Heart left ventricle (tissue), 16 donors: ENCODE data around the gene SRC. TPM values are rescaled to one million over a fixed set of nuclear protein-coding genes. Genes with fewer than 3 reads are reported as not detected.

Experiments used
- ATAC-seq, 4 donors: fragments of 200-7000 bp; cut with Tn5 transposase; one replicate each; pipeline ENCODE4 v1.9.1; 2020 to 2022; ENCODE audit warnings: moderate library complexity in 4 of 4, mild to moderate bottlenecking in 3 of 4, moderate number of reproducible peaks in 1 of 4
- DNase-seq, 5 donors: peaks; one replicate each; pipeline ENCODE4 v3.0.0-alpha.2; 2020
- H3K27ac ChIP-seq, 12 donors: fragments of 200-600 bp; sonication (generic) in 4 of 12; one replicate each; pipeline versions ENCODE4 v1.5.0 to v1.8.0; 2016 to 2022; ENCODE audit warnings: mild to moderate bottlenecking in 2 of 12
- H3K27me3 ChIP-seq, 9 donors: fragments of 200-600 bp; sonication (generic) in 2 of 9; one replicate each; pipeline versions ENCODE4 v1.5.1 to v1.8.0; 2016 to 2022; ENCODE audit warnings: mild to moderate bottlenecking in 3 of 9
- H3K36me3 ChIP-seq, 9 donors: fragments of 200-600 bp; sonication (generic) in 2 of 9; one replicate each; pipeline versions ENCODE4 v1.5.0 to v1.8.0; 2018 to 2022; ENCODE audit warnings: mild to moderate bottlenecking in 2 of 9
- H3K4me1 ChIP-seq, 12 donors: fragments of 200-600 bp; sonication (generic) in 4 of 12; one replicate each; pipeline versions ENCODE4 v1.5.0 to v1.8.0; 2016 to 2022; ENCODE audit warnings: mild to moderate bottlenecking in 3 of 12
- H3K4me3 ChIP-seq, 12 donors: fragments of 200-600 bp; sonication (generic) in 4 of 12; one replicate each; pipeline versions ENCODE4 v1.5.0 to v1.8.0; 2017 to 2022; ENCODE audit warnings: mild to moderate bottlenecking in 9 of 12, moderate library complexity in 4 of 12
- H3K9me3 ChIP-seq, 12 donors: fragments of 200-600 bp; sonication (generic) in 4 of 12; one replicate each; pipeline versions ENCODE4 v1.5.0 to v1.8.0; 2016 to 2022; ENCODE audit warnings: mild to moderate bottlenecking in 1 of 12
- POLR2A ChIP-seq, 2 donors: fragments of 450-650 bp; IDR thresholded peaks; one replicate each; pipeline ENCODE4 v1.6.1; 2017; ENCODE audit warnings: antibody characterized with exemption in 2 of 2, mild to moderate bottlenecking in 2 of 2, moderate library complexity in 2 of 2
- WGBS, 4 donors: extraction: QIAGEN DNeasy Blood & Tissue Kit in 2 of 4; methylation state at CpG; one replicate each; pipeline versions ENCODE4 v1.1.5 to v1.1.7; 2013 to 2018; 5-methylcytosine and 5-hydroxymethylcytosine counted together
- intact Hi-C, 10 donors: fragments of 100-400 bp; cut with DNase I; formaldehyde crosslinking; loops; one replicate each; pipeline versions ENCODE4 v1.11.1 to v1.14.2; 2022
- polyA plus RNA-seq, 2 donors: library from polyadenylated mRNA; stranded (reverse); fragments of 200-250 nt; gene quantifications; one replicate each; pipeline ENCODE4 v1.2.3, GENCODE V29; 2013
- total RNA-seq, 9 donors: library from RNA; depleted of rRNA in 2 of 9; stranded (reverse); fragments of >200 nt in 2 of 9; fragmentation: NEBNext Ultra II Directional in 3 of 9; extraction: Animal tissue kit (Norgen Biotek cat#: 25700) in 3 of 9; gene quantifications; one replicate each; pipeline versions ENCODE4 v1.1.0 to v1.2.4, GENCODE V29; 2016 to 2023
- TF ChIP-seq, protein P1 (sequence below), 12 donors: fragments of 200-600 bp; sonication (generic) in 4 of 12; IDR thresholded peaks; one replicate each; pipeline versions ENCODE4 v1.5.0 to v1.8.0; 2018 to 2022; ENCODE audit warnings: antibody characterized with exemption in 12 of 12, mild to moderate bottlenecking in 5 of 12
- donor health status: ischemic (EF 13 %, LVEDD 7.1; RV severe dilation, severe dysfunction).
- donor health status: healthy with polysubstance abuse.
- donor health status: DM: no; HTN: yes; CAD: no.
- donor health status: DM: no; HTN: no; CAD: no.
- donor health status: ischemic (EF 25% LVEDD 6.9; RV normal size, moderate dysfunction).
- donor health status: ischemic (EF 25% LVEDD 5.7; RV mildly dilated, moderate dysfunction).
- donor health status: healthy.
- donor health status: DM: yes; HTN: yes; CAD: no.
- donor health status: ischemic (EF 35%, LVEDD 5.7; RV mildly dilated, moderate dysfunction).
- donor health status: nonischemic (EF 11% LVEDD 7.7; RV severe dilation, severe dysfunction).
- donor health status: DM: yes; HTN: yes; CAD: no.
- donor health status: PGD.
- donor health status: ischemic (EF 29% LVEDD 5.4; RV normal size, mild dysfunction).
- donor health status: nonischemic (EF 23%, LVEDD 6.1; RV moderate dilation, normal function).

The SRC gene
- total and polyA plus RNA-seq, 11 donors: 2.5 to 19.9 (median 5.1) TPM

DNA sequence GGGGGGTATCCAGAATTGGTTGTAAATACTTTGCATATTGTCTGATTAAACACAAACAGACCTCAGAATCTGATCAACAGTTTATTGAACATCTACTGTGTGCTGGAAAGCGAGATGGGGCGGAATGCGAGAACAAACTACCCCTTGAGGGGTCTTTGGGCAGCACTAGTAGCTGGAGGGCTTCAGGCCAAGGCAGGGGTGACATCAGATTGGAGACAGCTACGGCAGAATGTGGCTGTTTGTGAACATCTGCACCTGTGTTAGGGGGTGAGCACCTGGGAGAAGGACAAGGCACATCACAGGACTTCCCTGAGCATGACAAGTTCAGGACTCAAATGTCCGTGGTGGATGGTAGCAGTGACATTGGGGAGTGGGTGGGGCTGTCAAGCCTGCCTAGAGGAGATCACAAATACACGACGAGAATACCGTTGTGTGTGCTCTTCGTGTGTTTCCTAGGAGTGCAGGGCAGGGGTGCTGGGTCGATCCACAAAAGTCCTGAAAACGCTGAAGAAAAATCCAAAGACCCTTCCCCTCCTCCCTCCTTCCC is 59.5 kb downstream of the SRC start:
- intact Hi-C loops: loop anchor here in 1 of 10 donors (10.0 kb wide), 1 partner anchor 119 kb away; the partner anchor contains the start of genes BLCAP and NNAT
- TF ChIP-seq POLR2A (IDR thresholded peaks at IDR 0.05): no peak
- TF ChIP-seq, protein P1, sequence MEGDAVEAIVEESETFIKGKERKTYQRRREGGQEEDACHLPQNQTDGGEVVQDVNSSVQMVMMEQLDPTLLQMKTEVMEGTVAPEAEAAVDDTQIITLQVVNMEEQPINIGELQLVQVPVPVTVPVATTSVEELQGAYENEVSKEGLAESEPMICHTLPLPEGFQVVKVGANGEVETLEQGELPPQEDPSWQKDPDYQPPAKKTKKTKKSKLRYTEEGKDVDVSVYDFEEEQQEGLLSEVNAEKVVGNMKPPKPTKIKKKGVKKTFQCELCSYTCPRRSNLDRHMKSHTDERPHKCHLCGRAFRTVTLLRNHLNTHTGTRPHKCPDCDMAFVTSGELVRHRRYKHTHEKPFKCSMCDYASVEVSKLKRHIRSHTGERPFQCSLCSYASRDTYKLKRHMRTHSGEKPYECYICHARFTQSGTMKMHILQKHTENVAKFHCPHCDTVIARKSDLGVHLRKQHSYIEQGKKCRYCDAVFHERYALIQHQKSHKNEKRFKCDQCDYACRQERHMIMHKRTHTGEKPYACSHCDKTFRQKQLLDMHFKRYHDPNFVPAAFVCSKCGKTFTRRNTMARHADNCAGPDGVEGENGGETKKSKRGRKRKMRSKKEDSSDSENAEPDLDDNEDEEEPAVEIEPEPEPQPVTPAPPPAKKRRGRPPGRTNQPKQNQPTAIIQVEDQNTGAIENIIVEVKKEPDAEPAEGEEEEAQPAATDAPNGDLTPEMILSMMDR (IDR thresholded peaks at IDR 0.05): no peak
- Histone ChIP-seq H3K27ac (no peak overlapping the region), H3K9me3 (no peaks in the 10 kb centered on the region), H3K36me3 (peaks cover 0 to 14% (median 0%) of the 10 kb centered on the region in 9 donors), H3K4me3 (no peak overlapping the region), H3K27me3 (peaks cover 0 to 21% (median 13%) of the 10 kb centered on the region in 9 donors), H3K4me1 (peaks cover 0 to 22% (median 14%) of the 10 kb centered on the region in 12 donors)
- DNase-seq (no peak), ATAC-seq (no peak)
- 79 to 88% (median 82%) methylated on average over 11 of the region's 11 CpGs for WGBS, 4 donors

GRCh38 chr20:37406010-37406998 is 60.4 kb downstream of the SRC start:
- Histone ChIP-seq H3K27me3 (peaks cover 0 to 25% (median 13%) of the 10 kb centered on the region in 9 donors), H3K4me1 (peaks cover 0 to 22% (median 14%) of the 10 kb centered on the region in 12 donors), H3K27ac (no peak overlapping the region), H3K4me3 (peak overlapping the region in 8 of 12 donors; percentile 23 to 48 (median 32)), H3K36me3 (peaks cover 0 to 11% (median 0%) of the 10 kb centered on the region in 9 donors), H3K9me3 (no peaks in the 10 kb centered on the region)
- intact Hi-C loops: loop anchor here in 1 of 10 donors (10.0 kb wide), 1 partner anchor 118 kb away; the partner anchor contains the start of genes BLCAP and NNAT
- WGBS, 4 donors: 15 to 18% (median 16%) methylated on average over 46 to 49 of the region's 49 CpGs
- ATAC-seq (peak in 3 of 4 donors; percentile 26 to 77 (median 51)), DNase-seq (peak in 1 of 5 donors; percentile 58)
- TF ChIP-seq, protein P1 (IDR thresholded peaks at IDR 0.05): no peak
- no peak for TF ChIP-seq POLR2A (IDR thresholded peaks at IDR 0.05)

- Histone ChIP-seq H3K27me3 (peaks cover 0 to 25% (median 13%) of the 10 kb centered on the region in 9 donors), H3K9me3 (no peaks in the 10 kb centered on the region), H3K4me1 (peaks cover 0 to 26% (median 14%) of the 10 kb centered on the region in 12 donors), H3K27ac (no peak overlapping the region), H3K36me3 (peaks cover 0 to 11% (median 0%) of the 10 kb centered on the region in 9 donors), H3K4me3 (peak overlapping the region in 8 of 12 donors; percentile 23 to 48 (median 32))
- ATAC-seq (peak in 2 of 4 donors; percentile 11 to 43), DNase-seq (no peak)
- TF ChIP-seq, protein P1 (IDR thresholded peaks at IDR 0.05): no peak
- no peak for TF ChIP-seq POLR2A (IDR thresholded peaks at IDR 0.05)
- intact Hi-C loops: loop anchor here in 1 of 10 donors (10.0 kb wide), 1 partner anchor 118 kb away; the partner anchor contains the start of genes BLCAP and NNAT
- 53 to 71% (median 62%) methylated on average over 7 of the region's 7 CpGs for WGBS, 4 donors
Observed at GRCh38 chr20:37407019-37407566, 61.2 kb downstream of the SRC start.
